ENCODE measurements around the gene MXRA7. TPM values are rescaled to one million over a fixed set of nuclear protein-coding genes. Genes with fewer than 3 reads are reported as not detected.

Gene MXRA7
- total RNA-seq, 4 donors from 2014 or later: 124 to 243 (median 165) TPM

GRCh38 chr17:76645481-76645880, 65.3 kb downstream of the MXRA7 start:
- TF ChIP-seq, protein P1, sequence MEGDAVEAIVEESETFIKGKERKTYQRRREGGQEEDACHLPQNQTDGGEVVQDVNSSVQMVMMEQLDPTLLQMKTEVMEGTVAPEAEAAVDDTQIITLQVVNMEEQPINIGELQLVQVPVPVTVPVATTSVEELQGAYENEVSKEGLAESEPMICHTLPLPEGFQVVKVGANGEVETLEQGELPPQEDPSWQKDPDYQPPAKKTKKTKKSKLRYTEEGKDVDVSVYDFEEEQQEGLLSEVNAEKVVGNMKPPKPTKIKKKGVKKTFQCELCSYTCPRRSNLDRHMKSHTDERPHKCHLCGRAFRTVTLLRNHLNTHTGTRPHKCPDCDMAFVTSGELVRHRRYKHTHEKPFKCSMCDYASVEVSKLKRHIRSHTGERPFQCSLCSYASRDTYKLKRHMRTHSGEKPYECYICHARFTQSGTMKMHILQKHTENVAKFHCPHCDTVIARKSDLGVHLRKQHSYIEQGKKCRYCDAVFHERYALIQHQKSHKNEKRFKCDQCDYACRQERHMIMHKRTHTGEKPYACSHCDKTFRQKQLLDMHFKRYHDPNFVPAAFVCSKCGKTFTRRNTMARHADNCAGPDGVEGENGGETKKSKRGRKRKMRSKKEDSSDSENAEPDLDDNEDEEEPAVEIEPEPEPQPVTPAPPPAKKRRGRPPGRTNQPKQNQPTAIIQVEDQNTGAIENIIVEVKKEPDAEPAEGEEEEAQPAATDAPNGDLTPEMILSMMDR (IDR thresholded peaks at IDR 0.05; ENCODE audit: low read depth): no peak

- TF ChIP-seq, protein P1 (IDR thresholded peaks at IDR 0.05; ENCODE audit: low read depth): no peak
These were observed 65.8 kb downstream of the MXRA7 start for GRCh38 chr17:76644995-76645394.

DNA sequence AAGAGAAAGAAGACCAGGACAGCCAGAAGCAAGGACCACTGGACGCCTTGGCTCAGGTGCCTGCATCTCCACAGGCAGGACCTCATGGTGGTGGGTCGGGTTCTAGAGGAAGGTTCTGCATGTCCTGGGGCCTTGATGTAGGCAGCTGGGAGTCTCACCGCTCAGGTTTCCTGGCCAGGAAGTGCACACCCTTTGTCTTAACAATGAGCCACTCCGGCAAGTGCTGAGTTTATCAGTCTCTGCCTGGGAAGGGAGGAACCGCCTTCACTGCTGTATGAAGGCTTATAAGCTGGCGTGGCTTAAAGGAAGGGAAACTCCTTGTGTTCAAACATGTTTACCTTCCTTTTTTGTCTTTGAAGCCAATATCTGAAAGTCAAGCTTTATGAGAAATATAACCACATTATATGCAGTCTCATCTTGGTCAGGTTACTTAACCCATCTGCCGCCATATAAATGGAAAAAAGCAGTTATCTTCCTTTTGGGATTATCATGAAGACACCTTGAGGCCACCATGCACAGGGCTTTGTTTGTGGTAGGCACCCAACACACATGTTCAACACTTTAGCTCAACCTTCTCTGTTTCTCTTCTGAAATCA, 67.1 kb downstream of the MXRA7 start, which contains the start of gene ST6GALNAC1:
TSS of gene ST6GALNAC1 (minus strand) at position 205 of the 596 bp plus-strand sequence. CDS start at position 86, 119 bp downstream.
- TF ChIP-seq, protein P1 (IDR thresholded peaks at IDR 0.05; ENCODE audit: low read depth): no peak

DNA sequence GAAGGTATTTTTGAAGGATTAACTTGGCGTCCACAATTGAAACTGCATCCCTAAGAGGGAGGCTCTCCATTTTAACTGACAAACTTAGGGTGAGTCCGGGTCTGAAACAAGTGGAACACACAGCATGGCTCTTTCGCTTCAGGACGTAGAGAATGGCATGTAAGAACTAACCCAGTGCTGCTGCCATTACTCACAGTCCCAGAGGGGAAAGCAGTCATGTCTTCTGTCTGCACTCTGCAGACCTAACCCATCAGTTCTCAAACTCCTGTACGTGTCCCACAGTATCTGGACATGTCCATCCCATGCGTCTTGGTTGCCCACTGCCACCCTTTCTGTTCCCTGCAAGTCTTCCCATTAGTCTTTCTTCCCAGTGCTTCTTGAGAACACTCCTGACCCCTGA, 67.8 kb downstream of the MXRA7 start:
- TF ChIP-seq, protein P1 (IDR thresholded peaks at IDR 0.05; ENCODE audit: low read depth): no peak

- TF ChIP-seq, protein P1 (IDR thresholded peaks at IDR 0.05; ENCODE audit: low read depth): no peak
These were observed 68.7 kb downstream of the MXRA7 start for GRCh38 chr17:76642032-76642561.

DNA sequence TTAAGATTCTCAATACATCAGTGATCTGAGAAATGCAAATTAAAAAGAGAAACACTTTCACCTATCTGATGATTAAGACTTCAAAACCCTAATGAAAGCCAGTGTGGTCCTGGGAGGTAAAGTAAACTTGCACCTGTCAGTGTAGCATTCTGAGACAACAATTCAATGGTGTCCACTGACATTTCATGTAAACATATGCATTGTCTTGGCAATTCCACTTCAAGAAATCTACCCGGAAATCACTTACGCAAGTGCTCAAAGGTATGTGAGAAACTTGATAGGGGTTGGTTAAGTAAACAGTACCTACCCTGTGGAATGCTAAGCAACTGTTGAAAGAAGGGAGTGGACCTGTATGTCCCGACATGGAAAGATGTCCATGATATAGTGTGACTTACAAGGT, 69.3 kb downstream of the MXRA7 start:
- TF ChIP-seq, protein P1 (IDR thresholded peaks at IDR 0.05; ENCODE audit: low read depth): no peak

GRCh38 chr17:76640550-76641380, 70.0 kb downstream of the MXRA7 start:
- TF ChIP-seq, protein P1 (IDR thresholded peaks at IDR 0.05; ENCODE audit: low read depth): no peak

Data from subcutaneous adipose tissue (tissue), 4 donors.